GM12872 (cell line): ENCODE results near the gene SEC62.

Experiments
- CTCF ChIP-seq: IDR thresholded peaks from 3 replicates; pipeline ENCODE4 v1.5.1; 2011; ENCODE audit warnings: low read depth, mild to moderate bottlenecking, low read length, moderate library complexity; ENCODE audit not compliant: insufficient read depth

The SEC62 gene, protein sequence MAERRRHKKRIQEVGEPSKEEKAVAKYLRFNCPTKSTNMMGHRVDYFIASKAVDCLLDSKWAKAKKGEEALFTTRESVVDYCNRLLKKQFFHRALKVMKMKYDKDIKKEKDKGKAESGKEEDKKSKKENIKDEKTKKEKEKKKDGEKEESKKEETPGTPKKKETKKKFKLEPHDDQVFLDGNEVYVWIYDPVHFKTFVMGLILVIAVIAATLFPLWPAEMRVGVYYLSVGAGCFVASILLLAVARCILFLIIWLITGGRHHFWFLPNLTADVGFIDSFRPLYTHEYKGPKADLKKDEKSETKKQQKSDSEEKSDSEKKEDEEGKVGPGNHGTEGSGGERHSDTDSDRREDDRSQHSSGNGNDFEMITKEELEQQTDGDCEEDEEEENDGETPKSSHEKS

DNA sequence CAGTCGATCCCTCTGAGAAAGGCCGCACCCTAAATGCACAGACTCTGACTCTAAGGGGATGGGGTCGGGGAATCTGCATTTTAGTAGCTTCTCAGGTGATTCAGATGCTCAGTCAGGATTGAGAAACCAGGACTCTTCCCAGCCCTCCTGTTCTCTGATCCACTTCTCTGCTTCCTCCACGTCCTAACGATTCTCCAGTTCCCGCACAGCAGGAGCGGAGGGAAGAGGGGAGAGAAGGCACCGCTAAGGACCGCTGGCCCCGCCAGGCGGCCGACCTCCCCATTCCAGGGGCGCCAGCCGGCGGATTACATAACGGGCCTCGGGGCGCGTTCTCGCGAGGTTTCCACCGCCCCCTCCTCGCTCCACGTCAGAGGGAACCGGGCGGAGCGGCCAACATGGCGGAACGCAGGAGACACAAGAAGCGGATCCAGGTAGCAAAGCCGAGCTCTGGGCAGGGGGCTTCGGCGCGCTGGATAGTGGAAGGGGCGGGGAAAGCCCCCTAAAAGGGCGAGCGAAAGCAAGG is at the start of gene SEC62:
Gene SEC62, plus strand, starts transcription at position 380 of the 523 bp plus-strand sequence. Its CDS starts 16 bp downstream, at position 396.
- peak; percentile 52 for TF ChIP-seq CTCF

DNA sequence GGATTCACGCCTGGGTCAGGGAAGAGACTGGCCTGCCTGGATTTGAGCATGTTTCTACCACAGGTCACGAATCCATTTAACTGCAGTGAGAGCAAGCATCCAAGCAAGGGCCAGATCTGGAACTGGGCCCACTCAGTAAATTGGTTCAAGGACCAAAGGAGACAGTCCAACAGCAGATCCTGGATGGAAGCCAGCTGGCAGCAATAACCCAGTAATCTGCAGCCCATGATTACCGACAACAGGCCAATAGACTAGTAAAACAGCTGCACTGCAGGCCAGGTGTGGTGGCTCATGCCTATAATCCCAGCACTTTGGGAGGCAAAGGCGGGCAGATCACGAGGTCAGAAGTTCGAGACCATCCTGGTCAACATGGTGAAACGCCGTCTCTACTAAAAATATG is 43.4 kb upstream of the SEC62 start:
- no peak for TF ChIP-seq CTCF

DNA sequence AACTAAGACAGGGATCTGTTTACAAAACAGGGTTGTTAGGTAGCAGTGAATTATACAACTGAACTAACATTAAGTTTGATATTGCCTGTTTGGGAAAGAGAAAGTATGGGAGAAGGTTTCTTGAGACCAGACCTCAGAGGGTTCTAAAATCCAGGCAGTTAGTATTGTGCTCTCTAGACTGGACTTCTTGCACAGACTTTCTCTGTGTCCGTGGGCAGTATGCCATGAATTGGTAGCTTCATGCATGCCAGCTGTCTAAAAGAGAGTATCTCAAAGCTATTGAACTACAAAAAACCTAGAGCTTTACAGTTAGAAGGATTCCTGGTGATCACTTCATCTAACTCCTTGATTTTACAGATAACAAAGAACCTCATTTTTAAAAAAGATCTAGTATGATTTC is 42.8 kb upstream of the SEC62 start:
- TF ChIP-seq CTCF: no peak

DNA sequence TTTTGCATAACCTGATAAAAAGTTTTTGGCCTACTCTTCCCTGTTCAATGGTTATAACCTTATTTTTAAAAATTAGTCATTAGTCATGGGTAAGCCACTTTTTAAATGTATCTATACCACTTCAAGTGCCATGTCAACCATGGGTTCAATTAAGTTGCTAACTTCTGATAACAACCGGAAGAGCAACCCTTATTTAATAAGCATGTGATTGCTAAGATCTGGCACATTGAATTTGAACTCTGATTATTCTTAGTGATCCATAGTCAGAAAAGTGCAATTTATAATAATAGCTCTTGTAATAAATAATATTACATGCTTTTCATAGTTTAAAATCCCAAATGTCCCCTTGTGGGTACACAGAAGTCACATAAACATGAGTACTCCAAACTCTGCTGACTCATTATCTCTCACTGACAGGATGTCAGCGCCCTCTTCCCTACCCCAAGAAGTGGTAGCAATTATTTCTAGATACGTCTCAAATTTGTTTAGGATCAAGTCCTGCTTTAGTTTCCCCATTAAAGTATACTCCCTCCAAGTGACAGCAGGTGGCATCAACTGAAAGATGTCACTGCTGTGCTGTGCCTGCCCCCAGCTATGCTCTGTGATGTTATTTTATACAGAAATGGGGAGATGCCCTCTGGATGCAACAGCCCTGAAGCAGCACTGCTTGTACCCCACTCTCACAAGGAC is 36.6 kb upstream of the SEC62 start:
- peak; percentile 47 for TF ChIP-seq CTCF

GRCh38 chr3:169930843-169931242 is 35.8 kb upstream of the SEC62 start:
- no peak for TF ChIP-seq CTCF

DNA sequence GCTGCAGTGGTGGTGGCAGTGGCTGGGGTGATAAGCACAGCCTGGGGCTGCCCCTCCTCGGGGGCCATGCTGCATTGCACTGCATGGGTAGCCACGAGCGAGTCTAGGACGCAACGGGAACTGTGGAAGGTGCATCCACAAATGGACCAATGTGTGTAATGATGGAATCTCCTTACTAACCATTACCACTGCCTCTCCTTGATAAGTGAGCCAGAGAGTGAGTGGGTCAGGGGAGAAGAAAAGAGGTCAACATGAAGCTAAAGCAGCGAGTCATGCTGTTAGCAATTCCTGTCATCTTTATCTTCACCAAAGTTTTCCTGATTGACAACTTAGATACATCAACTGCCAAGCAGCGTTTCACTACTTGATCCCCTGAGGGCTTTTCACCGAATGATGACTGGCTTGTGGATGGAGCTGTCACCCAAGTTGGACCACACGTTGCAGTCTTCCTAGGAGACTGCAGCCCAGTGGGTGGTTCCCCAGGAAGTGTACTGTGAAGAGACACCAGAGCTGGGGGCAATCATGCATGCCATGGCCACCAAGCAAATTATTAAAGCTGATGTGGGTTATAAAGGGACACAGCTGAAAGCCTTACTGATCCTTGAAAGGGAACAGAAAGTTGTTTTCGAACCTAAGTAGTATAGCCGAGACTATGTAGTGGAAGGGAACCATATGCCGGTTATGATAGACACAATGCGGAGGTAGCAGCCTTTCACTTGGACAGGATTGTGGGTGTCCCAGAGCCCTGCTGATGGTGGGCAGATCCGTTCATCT is 34.7 kb upstream of the SEC62 start:
- TF ChIP-seq CTCF: no peak

GRCh38 chr3:169939320-169939719 is 27.3 kb upstream of the SEC62 start:
- TF ChIP-seq CTCF: no peak
